ENCODE measurements around the gene ABCG4. TPM values are rescaled to one million over a fixed set of nuclear protein-coding genes. Genes with fewer than 3 reads are reported as not detected.

ABCG4 gene
- total RNA-seq, 1 donor = 0.86 TPM

GRCh38 chr11:119152604-119153003, 3.8 kb downstream of the ABCG4 start:
- no peak for DNase-seq (ENCODE audit: low read depth)
- H3K4me3 ChIP-seq (ENCODE audit: low read depth, low read length) = no peak overlapping the region
- no peak for TF ChIP-seq CTCF (IDR thresholded peaks at IDR 0.05; ENCODE audit: insufficient read depth, low read depth, low read length)

- peak; percentile 9 for TF ChIP-seq CTCF (IDR thresholded peaks at IDR 0.05; ENCODE audit: insufficient read depth, low read depth, low read length)
- DNase-seq (ENCODE audit: low read depth) = no peak
- no peak overlapping the region for H3K4me3 ChIP-seq (ENCODE audit: low read depth, low read length)
Measured at GRCh38 chr11:119153049-119153818, 4.4 kb downstream of the ABCG4 start.

GRCh38 chr11:119154178-119154577, 5.3 kb downstream of the ABCG4 start:
- no peak overlapping the region for H3K4me3 ChIP-seq (ENCODE audit: low read depth, low read length)
- no peak for TF ChIP-seq CTCF (IDR thresholded peaks at IDR 0.05; ENCODE audit: insufficient read depth, low read depth, low read length)
- DNase-seq (ENCODE audit: low read depth) = no peak

- peak; percentile 24 for DNase-seq (ENCODE audit: low read depth)
- peak; percentile 39 for TF ChIP-seq CTCF (IDR thresholded peaks at IDR 0.05; ENCODE audit: insufficient read depth, low read depth, low read length)
- H3K4me3 ChIP-seq (ENCODE audit: low read depth, low read length) = no peak overlapping the region
Measured at GRCh38 chr11:119155733-119156492, 7.1 kb downstream of the ABCG4 start.

- H3K4me3 ChIP-seq (ENCODE audit: low read depth, low read length) = no peak overlapping the region
- no peak for TF ChIP-seq CTCF (IDR thresholded peaks at IDR 0.05; ENCODE audit: insufficient read depth, low read depth, low read length)
- no peak for DNase-seq (ENCODE audit: low read depth)
Measured at GRCh38 chr11:119156496-119156895, 7.6 kb downstream of the ABCG4 start.

GRCh38 chr11:119157063-119157462, 8.2 kb downstream of the ABCG4 start:
- no peak overlapping the region for H3K4me3 ChIP-seq (ENCODE audit: low read depth, low read length)
- no peak for DNase-seq (ENCODE audit: low read depth)
- TF ChIP-seq CTCF (IDR thresholded peaks at IDR 0.05; ENCODE audit: insufficient read depth, low read depth, low read length) = no peak

All from fibroblast of villous mesenchyme (primary cell).